PFSK-1 (cell line): Measurements from ENCODE around the gene GLDN.

Experiments
- FOXP2 ChIP-seq: optimal IDR thresholded peaks from 2 replicates; pipeline ENCODE3; 2011; ENCODE audit warnings: borderline replicate concordance, control low read depth, inconsistent platforms; ENCODE audit not compliant: insufficient read depth; ENCODE audit errors: extremely low read length, extremely low read depth
- POLR2AphosphoS5 ChIP-seq: IDR thresholded peaks from 2 replicates; pipeline ENCODE4 v1.6.1; 2012; ENCODE audit warnings: low read depth, mild to moderate bottlenecking, control low read depth, low read length, moderate library complexity
- SIN3A ChIP-seq: IDR thresholded peaks from 2 replicates; pipeline ENCODE4 v1.6.1; 2012; ENCODE audit warnings: mild to moderate bottlenecking, low read length, moderate library complexity, borderline replicate concordance; ENCODE audit not compliant: insufficient read depth
- TAF1 ChIP-seq: IDR thresholded peaks from 2 replicates; pipeline ENCODE4 v1.6.1; 2012; ENCODE audit warnings: low read length, control low read depth, borderline replicate concordance; ENCODE audit not compliant: insufficient read depth
- TF ChIP-seq, protein P1 (sequence below), 2 experiments: IDR thresholded peaks; 2 replicates each; pipeline versions ENCODE4 v1.6.1 to v1.8.0; 2011 to 2012; ENCODE audit warnings: low read depth in 2 of 2, low read length in 2 of 2, control low read depth in 1 of 2, inconsistent platforms in 1 of 2, mild to moderate bottlenecking in 1 of 2, moderate library complexity in 1 of 2; ENCODE audit not compliant: insufficient read depth in 1 of 2

GLDN gene

DNA sequence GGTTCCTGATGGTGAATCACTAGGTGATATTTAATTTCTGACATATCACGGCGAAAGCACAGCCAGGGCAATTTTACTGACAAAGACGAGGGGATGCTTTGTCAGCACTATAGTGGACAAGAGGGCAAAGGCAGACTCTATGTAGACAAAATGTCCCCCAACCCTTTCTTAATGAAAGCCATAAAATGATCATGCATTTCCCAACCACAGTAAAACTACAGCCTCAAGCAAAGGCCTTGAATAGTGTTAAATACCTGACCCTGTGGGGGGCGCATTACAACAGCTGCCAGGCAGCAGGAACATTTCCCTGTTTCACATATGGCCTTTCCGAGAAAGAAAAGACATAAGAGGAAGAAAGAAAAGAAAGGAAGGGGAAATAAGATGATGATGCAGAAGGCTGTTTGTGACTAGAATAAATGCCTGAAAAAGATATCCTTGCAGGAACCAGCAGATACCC, 49.5 kb downstream of the GLDN start:
- TF ChIP-seq TAF1 (no peak), POLR2AphosphoS5 (no peak), FOXP2 (no peak), SIN3A (no peak)
- TF ChIP-seq, protein P1, sequence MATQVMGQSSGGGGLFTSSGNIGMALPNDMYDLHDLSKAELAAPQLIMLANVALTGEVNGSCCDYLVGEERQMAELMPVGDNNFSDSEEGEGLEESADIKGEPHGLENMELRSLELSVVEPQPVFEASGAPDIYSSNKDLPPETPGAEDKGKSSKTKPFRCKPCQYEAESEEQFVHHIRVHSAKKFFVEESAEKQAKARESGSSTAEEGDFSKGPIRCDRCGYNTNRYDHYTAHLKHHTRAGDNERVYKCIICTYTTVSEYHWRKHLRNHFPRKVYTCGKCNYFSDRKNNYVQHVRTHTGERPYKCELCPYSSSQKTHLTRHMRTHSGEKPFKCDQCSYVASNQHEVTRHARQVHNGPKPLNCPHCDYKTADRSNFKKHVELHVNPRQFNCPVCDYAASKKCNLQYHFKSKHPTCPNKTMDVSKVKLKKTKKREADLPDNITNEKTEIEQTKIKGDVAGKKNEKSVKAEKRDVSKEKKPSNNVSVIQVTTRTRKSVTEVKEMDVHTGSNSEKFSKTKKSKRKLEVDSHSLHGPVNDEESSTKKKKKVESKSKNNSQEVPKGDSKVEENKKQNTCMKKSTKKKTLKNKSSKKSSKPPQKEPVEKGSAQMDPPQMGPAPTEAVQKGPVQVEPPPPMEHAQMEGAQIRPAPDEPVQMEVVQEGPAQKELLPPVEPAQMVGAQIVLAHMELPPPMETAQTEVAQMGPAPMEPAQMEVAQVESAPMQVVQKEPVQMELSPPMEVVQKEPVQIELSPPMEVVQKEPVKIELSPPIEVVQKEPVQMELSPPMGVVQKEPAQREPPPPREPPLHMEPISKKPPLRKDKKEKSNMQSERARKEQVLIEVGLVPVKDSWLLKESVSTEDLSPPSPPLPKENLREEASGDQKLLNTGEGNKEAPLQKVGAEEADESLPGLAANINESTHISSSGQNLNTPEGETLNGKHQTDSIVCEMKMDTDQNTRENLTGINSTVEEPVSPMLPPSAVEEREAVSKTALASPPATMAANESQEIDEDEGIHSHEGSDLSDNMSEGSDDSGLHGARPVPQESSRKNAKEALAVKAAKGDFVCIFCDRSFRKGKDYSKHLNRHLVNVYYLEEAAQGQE (IDR thresholded peaks at IDR 0.05; ENCODE audit: insufficient read depth in 1 of 2, low read depth in 2 of 2, low read length in 2 of 2): no peak

DNA sequence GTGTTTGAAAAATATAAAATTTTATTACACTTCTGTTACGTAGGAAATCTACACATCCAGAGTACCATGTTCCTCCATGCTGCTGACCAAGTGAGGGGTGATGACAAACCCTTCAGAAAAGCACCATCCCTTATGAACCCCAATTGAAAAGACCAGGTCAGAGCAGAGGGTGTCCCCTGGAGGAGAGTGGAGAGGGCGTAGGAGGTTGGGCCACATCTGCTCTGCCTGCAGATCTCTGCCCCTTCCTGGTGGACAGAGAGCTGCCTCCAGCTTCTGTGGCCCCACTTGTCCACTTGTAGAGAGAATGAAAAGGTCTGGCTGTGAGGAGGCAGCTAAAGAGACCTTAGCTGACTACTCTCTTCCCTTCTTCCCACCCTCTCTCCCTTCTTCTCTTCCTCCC, 55.5 kb downstream of the GLDN start:
- TF ChIP-seq TAF1: no peak
- no peak for TF ChIP-seq SIN3A
- TF ChIP-seq, protein P1 (IDR thresholded peaks at IDR 0.05; ENCODE audit: insufficient read depth in 1 of 2, low read depth in 2 of 2, low read length in 2 of 2): no peak
- TF ChIP-seq POLR2AphosphoS5: no peak
- TF ChIP-seq FOXP2: no peak

DNA sequence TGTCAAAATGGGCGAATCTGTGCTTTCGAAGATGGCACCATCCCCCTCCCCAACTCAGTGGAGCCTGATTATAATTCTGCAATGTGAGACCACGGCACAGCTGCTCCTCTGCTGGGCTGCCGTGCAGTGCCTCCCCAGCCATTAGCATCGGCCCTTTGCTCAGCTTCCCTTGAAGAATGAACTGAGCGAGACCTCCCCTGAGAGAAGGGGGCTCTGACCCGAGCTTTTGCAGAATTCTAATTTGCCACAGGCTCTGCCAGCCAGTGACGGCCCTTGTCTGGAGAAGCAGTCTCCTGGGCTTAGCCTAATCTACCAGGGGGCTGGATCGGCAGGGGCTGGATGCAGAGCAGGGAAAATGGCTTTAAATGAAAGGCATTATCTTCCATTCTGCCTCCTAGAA, 57.2 kb downstream of the GLDN start:
- TF ChIP-seq, protein P1 (IDR thresholded peaks at IDR 0.05; ENCODE audit: insufficient read depth in 1 of 2, low read depth in 2 of 2, low read length in 2 of 2): no peak
- no peak for TF ChIP-seq POLR2AphosphoS5

DNA sequence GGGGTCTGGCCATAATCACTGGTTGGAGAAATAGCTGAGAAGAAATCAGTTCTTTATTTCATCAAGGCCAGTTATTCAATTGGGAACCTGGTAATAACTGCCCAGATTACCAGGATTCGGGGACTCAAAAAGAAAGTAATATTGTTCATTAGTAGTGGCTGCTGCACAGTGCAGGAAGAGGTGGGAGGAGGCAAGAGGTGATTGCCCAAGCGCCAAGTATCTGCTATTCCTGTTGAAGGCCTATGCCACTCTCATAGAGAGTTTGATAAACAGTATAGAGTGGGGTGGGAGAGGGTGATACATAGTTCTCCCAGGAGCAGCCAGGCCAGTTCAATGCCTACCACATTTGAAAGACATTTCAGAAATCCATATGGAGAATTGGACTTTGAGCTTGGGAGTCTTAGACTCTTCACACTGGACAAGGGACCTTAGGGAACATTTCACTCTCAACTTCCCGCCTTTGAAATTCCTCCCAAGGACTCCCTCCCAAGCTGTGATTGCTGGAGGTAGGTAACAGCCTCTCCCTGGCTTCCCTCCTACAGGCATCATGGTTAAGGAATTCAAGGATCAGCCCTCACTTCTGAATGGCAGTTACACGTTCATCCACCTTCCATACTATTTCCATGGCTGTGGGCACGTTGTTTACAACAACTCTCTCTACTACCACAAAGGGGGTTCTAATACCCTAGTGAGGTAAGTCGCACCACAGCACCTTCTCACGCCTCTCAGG, 59.8 kb downstream of the GLDN start:
- TF ChIP-seq POLR2AphosphoS5 (no peak), SIN3A (no peak), FOXP2 (no peak), TAF1 (no peak)
- TF ChIP-seq, protein P1 (IDR thresholded peaks at IDR 0.05; ENCODE audit: insufficient read depth in 1 of 2, low read depth in 2 of 2, low read length in 2 of 2): no peak
